PC-3 (cell line): ENCODE results near the gene PBX4. TPM values are rescaled to one million over a fixed set of nuclear protein-coding genes. Genes with fewer than 3 reads are reported as not detected.

Source experiments
- ATAC-seq: fragments of 200-7000 bp; cut with Tn5 transposase; 2 replicates; pipeline ENCODE4 v1.9.1; 2020; ENCODE audit warnings: mild to moderate bottlenecking, moderate library complexity
- BruUV-seq: library from RNA; stranded (reverse); fragments of 400-500 nt; replicated peaks from 2 replicates; lab custom pipeline; 2021; lab: Mats Ljungman, UMichigan
- CTCF ChIA-PET: fragments of 300-600 bp; sonication (Branson Sonifier 250); formaldehyde crosslinking; loops from one replicate; lab custom pipeline; 2022; ENCODE audit warnings: antibody characterized with exemption; lab: Charles Lee
- POLR2A ChIA-PET: fragments of 300-600 bp; sonication (Branson Sonifier 250); formaldehyde crosslinking; loops from one replicate; lab custom pipeline; 2022; ENCODE audit warnings: antibody characterized with exemption; ENCODE audit not compliant: unreplicated experiment; lab: Charles Lee
- DNase-seq: peaks from one replicate; pipeline ENCODE4 v3.0.0-alpha.2; 2015
- H2AFZ ChIP-seq: fragments of 300-600 bp; sonication (generic); 2 replicates; pipeline ENCODE4 v1.6.0; 2016; ENCODE audit warnings: antibody characterized with exemption, low read length
- H3F3A ChIP-seq: fragments of 300-600 bp; sonication (generic); one replicate; pipeline ENCODE4 v1.6.0; 2017; ENCODE audit warnings: antibody characterized with exemption, low read length, control low read depth, mild to moderate bottlenecking; ENCODE audit not compliant: unreplicated experiment
- H3K27ac ChIP-seq: fragments of 300-600 bp; sonication (generic); 2 replicates; pipeline ENCODE4 v1.5.1; 2016; ENCODE audit warnings: mild to moderate bottlenecking, low read length
- H3K27me3 ChIP-seq: fragments of 300-600 bp; sonication (generic); 2 replicates; pipeline ENCODE4 v1.6.1; 2016; ENCODE audit warnings: low read length, mixed read lengths
- H3K36me3 ChIP-seq: fragments of 300-600 bp; sonication (generic); 2 replicates; pipeline ENCODE4 v1.6.1; 2016; ENCODE audit warnings: low read depth, mixed run types, low read length, mixed read lengths
- H3K4me1 ChIP-seq: fragments of 300-600 bp; sonication (generic); 2 replicates; pipeline ENCODE4 v1.5.1; 2016; ENCODE audit warnings: low read length; ENCODE audit not compliant: insufficient read depth
- H3K4me2 ChIP-seq: fragments of 300-600 bp; sonication (generic); 2 replicates; pipeline ENCODE4 v1.6.0; 2016; ENCODE audit warnings: low read length
- H3K4me3 ChIP-seq: fragments of 300-600 bp; sonication (generic); 2 replicates; pipeline ENCODE4 v1.5.1; 2016; ENCODE audit warnings: mild to moderate bottlenecking, low read length, mixed read lengths
- H3K79me2 ChIP-seq: fragments of 300-600 bp; sonication (generic); 2 replicates; pipeline ENCODE4 v1.6.1; 2017; ENCODE audit warnings: low read length, mixed read lengths
- H3K9ac ChIP-seq: fragments of 300-600 bp; sonication (generic); 2 replicates; pipeline ENCODE4 v1.6.0; 2016; ENCODE audit warnings: mild to moderate bottlenecking, low read length
- H3K9me2 ChIP-seq: fragments of 300-600 bp; sonication (generic); replicated peaks from 2 replicates; pipeline ENCODE4 v1.6.1; 2016; ENCODE audit warnings: mixed run types, low read length, mixed read lengths
- H3K9me3 ChIP-seq: fragments of 300-600 bp; sonication (generic); 2 replicates; pipeline ENCODE4 v1.6.1; 2016; ENCODE audit warnings: low read length, mixed read lengths
- H4K20me1 ChIP-seq: fragments of 300-600 bp; sonication (generic); 2 replicates; pipeline ENCODE4 v1.6.1; 2016; ENCODE audit warnings: low read length, mixed read lengths
- CTCF ChIP-seq: fragments of 300-600 bp; sonication (generic); conservative IDR thresholded peaks from 2 replicates; pipeline ENCODE4 v1.5.1; 2017; ENCODE audit warnings: antibody characterized with exemption, low read depth, mild to moderate bottlenecking, low read length
- EZH2 ChIP-seq: fragments of 300-600 bp; sonication (generic); IDR thresholded peaks from one replicate; pipeline ENCODE4 v1.6.1; 2017; ENCODE audit warnings: antibody characterized with exemption, mild to moderate bottlenecking, low read length; ENCODE audit not compliant: unreplicated experiment
- EZH2phosphoT487 ChIP-seq: fragments of 300-600 bp; sonication (generic); IDR thresholded peaks from 2 replicates; pipeline ENCODE4 v1.6.1; 2018; ENCODE audit warnings: mild to moderate bottlenecking, antibody characterized with exemption, low read length, borderline replicate concordance
- intact Hi-C: fragments of 100-400 bp; cut with micrococcal nuclease; formaldehyde crosslinking; loops from 2 replicates; pipeline ENCODE4 v1.9.0; 2023
- total RNA-seq: library from RNA; depleted of rRNA; stranded (reverse); fragments of >200 nt; gene quantifications from 2 replicates; pipeline ENCODE4 v1.2.3, GENCODE V29; 2014

PBX4 gene
- total RNA-seq, 1 experiment from 2014 or later, result 6.9 TPM

DNA sequence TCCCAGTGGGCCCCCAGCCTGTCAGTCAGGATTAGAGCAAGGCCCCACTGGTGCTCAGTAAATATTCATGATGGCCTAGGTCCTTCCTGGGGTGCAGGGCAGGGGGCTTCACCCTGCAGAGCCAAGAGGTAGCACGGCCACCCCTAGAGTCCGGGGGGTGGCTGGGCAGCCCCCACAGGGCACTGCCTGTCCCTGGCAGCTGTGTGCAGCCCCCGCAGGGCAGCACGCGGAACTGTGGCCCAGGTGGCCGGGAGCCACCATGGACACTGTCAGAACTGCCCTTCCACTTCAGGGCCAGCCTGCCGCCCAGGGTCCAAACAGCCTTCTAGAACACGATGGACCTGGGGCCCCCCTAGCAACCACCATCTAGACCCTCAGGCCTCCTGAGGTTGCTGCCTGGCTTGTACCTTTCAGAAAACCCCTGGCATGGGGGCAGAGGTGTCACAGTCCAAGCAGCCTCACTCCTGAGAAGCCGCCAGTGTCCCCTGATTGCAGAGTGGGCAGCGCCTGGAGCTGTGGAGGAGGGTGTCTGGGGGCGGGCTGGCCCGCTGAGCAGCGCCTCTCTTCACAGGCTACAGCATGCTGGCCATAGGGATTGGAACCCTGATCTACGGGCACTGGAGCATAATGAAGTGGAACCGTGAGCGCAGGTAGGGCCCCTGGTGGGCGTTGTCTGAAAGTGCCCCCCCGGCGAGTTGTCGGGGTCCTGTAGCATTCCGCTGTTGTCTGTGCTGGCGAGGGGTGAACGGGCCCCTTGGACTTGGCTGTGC lies 92.7 kb downstream of the PBX4 start:
- no peaks in the 10 kb centered on the region for H3F3A ChIP-seq
- H3K27ac ChIP-seq, result no peak overlapping the region
- ChIA-PET CTCF (no interaction called here), POLR2A (no interaction called here)
- no peak for TF ChIP-seq CTCF
- H3K79me2 ChIP-seq, result peaks cover 42% of the 10 kb centered on the region
- H3K4me1 ChIP-seq, result no peaks in the 10 kb centered on the region
- H3K36me3 ChIP-seq, result peaks cover 13% of the 10 kb centered on the region; the same call in 1 of the 2 replicates
- BruUV-seq, result no TSS peak
- H3K9me3 ChIP-seq, result no peaks in the 10 kb centered on the region
- H3K9me2 ChIP-seq, result no peaks in the 10 kb centered on the region
- H4K20me1 ChIP-seq, result 0 out of 2 replicates have a peak, but pooled peaks cover 5% of the 10 kb centered on the region
- no peaks in the 10 kb centered on the region for H3K27me3 ChIP-seq
- no peak overlapping the region for H3K4me3 ChIP-seq
- intact Hi-C loops, result no loop called here
- no peak overlapping the region for H3K4me2 ChIP-seq
- ATAC-seq (no peak), DNase-seq (no peak)
- H2AFZ ChIP-seq, result no peak overlapping the region
- H3K9ac ChIP-seq, result no peak overlapping the region

DNA sequence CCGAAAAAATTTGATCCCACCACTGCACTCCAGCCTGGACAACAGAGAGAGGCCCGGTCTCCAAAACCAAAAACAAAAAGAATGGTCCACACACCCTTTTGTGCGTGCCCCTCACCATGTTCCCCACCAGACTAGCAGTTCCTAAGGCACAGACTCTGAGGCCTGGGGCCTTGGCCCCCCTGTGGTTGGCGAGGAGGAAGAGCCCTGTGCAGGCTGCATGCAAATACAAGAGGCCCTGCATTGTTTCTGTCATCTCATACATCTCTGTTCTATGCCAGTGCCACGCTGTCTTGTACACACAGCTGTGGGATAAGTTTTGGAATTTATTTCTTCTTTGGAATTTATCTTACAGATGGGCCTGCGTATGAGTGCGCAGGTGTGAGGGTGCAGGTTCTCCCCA lies 94.4 kb downstream of the PBX4 start:
- BruUV-seq, result no TSS peak
- Histone ChIP-seq H3K4me1 (no peaks in the 10 kb centered on the region), H3K4me2 (no peak overlapping the region), H3K9me3 (no peaks in the 10 kb centered on the region), H3K36me3 (peaks cover 20% of the 10 kb centered on the region; the same call in 1 of the 2 replicates), H3K27me3 (no peaks in the 10 kb centered on the region), H4K20me1 (0 out of 2 replicates have a peak, but pooled peaks cover 5% of the 10 kb centered on the region), H3F3A (no peaks in the 10 kb centered on the region), H3K4me3 (no peak overlapping the region), H3K27ac (no peak overlapping the region), H2AFZ (no peak overlapping the region), H3K9ac (no peak overlapping the region), H3K9me2 (no peaks in the 10 kb centered on the region), H3K79me2 (peaks cover 60% of the 10 kb centered on the region)
- intact Hi-C loops, result no loop called here
- no peak for TF ChIP-seq EZH2phosphoT487
- TF ChIP-seq CTCF, result no peak
- no peak for TF ChIP-seq EZH2
- no peak for DNase-seq
- ChIA-PET CTCF (no interaction called here), POLR2A (no interaction called here)
- ATAC-seq, result no peak

DNA sequence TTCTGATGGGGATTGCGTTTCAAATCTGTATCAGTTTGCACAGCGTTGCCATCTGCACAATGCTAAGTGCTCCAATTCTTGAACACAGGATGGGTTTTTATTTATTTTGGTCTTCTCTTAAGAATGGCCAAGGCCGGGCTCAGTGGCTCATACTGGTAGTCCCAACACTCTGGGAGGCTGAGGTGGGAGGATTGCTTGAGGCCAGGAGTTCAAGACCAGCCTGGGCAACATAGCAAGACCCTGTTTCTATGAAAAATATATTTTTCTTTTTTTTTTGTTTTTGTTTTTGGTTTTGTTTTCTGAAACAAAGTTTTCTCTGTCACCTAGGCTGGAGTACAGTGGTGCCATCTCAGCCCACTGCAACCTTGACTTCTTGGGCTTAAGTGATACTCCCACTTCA lies 95.3 kb downstream of the PBX4 start:
- Histone ChIP-seq H3K9me2 (no peaks in the 10 kb centered on the region), H2AFZ (no peak overlapping the region), H3K9me3 (no peaks in the 10 kb centered on the region), H3K4me1 (no peaks in the 10 kb centered on the region), H3K4me2 (no peak overlapping the region), H3K27ac (no peak overlapping the region), H3K9ac (no peak overlapping the region), H3K36me3 (peaks cover 20% of the 10 kb centered on the region; the same call in 1 of the 2 replicates), H3K27me3 (no peaks in the 10 kb centered on the region), H4K20me1 (0 out of 2 replicates have a peak, but pooled peaks cover 5% of the 10 kb centered on the region), H3K4me3 (no peak overlapping the region), H3F3A (no peaks in the 10 kb centered on the region), H3K79me2 (peaks cover 66% of the 10 kb centered on the region)
- intact Hi-C loops, result no loop called here
- TF ChIP-seq EZH2phosphoT487, result no peak
- no peak for TF ChIP-seq EZH2
- no peak for TF ChIP-seq CTCF
- ChIA-PET POLR2A (no interaction called here), CTCF (no interaction called here)
- ATAC-seq (no peak), DNase-seq (no peak)
- BruUV-seq, result no TSS peak
